Measurements from ENCODE around the gene DIPK1A.

DIPK1A gene

DNA sequence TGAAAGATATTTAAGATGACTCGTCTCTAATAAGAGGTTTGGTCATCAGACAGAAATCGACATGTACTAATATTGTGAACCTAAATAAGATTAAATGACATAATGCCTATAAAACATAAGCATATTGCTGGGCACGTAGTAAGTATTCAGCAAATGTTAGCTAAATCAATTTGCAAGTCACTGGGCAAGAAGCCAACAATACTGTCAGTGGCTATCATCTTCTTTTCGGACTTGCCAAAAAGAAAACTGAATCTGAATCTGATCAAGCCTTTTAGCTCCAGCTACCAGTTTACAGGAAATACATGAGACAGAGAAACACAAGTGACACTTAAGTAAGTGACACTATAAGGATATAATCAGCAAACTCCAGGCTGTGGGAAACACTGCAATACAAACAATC lies 83.5 kb downstream of the DIPK1A start:
- peak; percentile 40 for DNase-seq (ENCODE audit: low spot score)

DNA sequence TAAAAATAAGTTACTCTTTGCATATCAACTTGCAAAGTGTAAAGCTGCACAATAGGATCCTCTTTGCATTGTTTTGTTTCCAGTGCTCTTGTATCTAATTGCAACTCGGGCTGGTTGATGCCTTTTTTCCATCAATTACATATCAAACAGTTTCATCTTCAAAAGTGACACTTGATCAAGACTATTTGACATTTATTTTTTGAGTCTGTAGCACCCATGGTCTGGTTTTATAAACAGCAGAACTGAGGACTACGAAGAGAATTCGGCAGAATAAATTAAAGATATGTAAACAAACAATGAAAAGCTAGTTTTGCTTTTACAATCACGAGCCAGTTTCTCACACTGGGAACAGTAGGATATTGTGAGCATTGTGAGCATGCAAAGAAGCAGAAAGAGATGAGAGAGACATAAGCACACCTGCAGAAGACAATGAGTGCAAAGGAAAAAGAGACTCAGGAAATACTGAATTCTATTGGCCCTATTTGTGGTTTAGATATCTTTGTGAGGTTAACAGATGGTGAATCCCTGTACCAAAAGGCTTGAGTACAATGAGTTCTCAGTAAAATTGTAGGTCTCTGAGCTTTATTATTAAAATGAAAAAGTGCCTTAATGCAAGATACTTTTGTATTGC lies 84.1 kb downstream of the DIPK1A start:
- peak; percentile 9 for DNase-seq (ENCODE audit: low spot score)

DNA sequence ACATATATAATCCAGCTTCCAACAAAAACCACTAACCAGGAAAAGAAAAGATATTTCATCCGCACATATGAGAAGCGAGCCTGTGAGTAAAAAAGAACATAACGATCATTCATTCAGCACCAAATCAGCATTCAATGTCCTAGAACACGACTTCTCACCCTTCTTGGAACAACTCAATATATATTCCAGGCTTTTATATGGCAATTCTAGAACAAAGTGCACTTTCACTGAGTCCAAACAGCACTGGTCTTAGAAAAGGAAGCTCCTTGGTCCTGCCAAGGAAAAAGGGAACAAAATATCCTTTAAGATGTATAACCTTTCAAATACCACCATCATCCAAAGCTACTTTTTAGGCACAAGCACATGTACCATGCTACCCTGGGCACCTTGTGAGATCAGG lies 84.9 kb downstream of the DIPK1A start:
- DNase-seq (ENCODE audit: low spot score), result no peak

DNA sequence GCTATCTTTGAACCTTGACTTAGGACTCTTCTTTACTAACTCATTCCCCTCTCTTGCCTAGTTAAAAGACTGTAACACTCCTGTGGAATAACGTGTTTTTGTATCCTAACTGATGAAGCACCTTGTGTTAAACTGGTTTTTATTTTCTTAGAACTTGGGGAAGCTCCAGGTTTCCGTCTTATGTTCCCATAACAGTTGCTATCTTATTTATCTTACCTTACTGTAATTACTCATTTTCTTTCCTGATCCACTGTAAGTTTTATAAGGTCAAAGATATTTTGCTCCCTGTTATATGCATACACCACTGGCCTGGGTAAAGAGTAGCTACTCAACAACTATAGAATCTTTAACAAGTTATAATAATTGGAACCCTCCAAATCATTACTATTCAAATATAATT lies 86.3 kb downstream of the DIPK1A start:
- DNase-seq (ENCODE audit: low spot score), result no peak

DNA sequence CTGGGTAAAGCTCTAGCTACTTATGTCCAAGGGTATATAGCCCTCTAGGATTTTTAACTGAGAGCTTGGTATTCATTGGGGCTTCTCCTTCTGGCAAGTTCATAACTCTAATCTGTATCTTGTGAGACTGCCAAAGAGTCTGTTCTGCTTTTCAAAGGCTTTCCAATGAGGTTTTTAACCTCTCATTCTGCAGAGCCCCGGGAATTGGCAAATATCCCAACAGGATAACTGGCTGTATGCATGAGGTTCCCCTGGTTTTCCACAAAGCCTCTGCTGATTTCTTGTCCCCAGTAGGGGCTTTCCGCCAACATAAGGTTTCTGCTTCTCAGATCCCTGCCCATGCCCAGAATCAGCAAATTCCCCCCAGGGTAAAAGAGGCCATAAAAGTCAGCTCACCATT lies 88.5 kb downstream of the DIPK1A start:
- DNase-seq (ENCODE audit: low spot score), result no peak

DNA sequence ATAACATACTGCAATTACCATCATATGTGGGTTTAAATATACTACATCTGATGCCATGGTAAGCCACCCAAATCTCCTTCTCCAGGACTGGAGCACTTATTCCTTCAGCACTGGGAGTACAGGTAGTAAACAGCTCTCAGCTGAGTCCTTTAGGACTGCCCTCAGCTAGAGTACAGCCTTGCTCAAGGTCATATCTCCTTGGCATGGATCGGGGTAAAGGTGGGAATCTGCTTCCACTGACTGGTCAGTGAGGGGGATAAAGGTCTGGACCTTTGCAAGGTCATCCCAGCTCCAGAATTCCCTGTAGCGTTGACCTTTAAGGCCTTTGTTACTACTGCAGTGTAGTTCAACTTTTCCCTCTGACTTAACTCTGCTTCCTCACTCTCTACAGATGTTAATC lies 90.7 kb downstream of the DIPK1A start:
- DNase-seq (ENCODE audit: low spot score), result no peak

DNA sequence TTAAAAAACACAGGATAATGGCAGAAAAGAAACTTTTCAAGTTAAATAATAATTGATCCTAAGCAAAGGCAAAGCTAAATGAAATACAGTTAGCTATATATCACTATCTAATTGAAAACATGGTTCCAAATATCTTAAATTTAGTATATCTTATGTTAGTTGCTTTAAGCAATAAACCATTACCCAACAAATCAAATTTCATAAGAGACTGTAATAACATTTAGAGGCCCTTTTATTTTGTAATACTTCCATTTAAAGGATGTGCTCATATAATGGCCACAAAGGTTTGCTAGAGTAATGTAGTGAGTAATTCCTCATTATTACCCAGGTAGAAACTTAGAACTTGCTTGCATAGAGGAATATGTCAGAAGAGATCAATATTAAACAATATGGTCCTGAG lies 97.1 kb downstream of the DIPK1A start:
- no peak for DNase-seq (ENCODE audit: low spot score)

DNA sequence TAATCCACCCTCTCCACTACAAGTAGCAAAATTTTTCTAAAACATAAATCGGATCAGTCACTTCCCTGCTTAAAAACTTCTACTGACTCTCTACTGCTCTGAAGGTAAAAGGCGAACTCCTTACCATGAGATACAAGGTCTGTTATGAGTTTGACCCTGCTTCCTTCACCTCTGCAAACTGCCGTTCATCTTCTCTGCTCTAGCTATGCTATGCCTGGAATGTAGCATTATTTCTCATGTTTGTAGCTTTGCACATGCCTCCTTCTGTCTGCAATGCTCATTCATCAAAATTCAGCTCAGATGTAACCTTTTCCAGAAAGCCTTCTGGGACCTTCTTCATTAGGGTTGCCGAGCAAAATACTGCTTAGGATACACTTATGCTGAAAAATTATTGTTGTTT lies 98.7 kb downstream of the DIPK1A start:
- no peak for DNase-seq (ENCODE audit: low spot score)

DNA sequence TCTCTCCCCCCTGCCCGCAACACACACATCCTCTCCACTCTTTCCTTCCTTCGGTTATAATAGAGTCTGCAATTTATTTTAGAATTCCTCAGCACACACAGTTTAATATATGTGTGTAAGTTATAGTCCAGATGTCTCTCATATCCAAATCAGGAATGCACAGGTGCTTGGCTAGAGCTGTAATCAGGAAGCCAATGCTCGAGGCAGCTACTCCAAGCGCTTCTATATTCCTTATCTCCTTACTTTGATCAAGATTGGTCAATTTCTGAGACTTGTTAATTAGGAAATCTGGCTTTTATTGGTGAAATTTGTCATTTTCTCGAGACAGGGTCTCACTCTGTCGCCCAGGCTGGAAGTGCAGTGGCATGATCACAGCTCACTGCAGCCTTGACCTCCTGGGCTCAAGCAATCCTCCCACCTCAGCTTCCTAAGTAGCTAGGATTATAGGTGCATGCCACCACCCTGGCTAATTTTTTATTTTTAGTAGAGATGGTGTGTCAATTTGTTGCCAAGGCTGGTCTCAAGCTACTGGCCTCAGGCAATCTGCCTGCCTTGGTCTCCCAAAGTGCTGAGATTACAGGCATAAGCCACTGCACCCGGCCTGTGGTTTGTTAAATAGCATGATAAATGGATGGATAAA lies 101.7 kb downstream of the DIPK1A start:
- DNase-seq (ENCODE audit: low spot score), result no peak

DNA sequence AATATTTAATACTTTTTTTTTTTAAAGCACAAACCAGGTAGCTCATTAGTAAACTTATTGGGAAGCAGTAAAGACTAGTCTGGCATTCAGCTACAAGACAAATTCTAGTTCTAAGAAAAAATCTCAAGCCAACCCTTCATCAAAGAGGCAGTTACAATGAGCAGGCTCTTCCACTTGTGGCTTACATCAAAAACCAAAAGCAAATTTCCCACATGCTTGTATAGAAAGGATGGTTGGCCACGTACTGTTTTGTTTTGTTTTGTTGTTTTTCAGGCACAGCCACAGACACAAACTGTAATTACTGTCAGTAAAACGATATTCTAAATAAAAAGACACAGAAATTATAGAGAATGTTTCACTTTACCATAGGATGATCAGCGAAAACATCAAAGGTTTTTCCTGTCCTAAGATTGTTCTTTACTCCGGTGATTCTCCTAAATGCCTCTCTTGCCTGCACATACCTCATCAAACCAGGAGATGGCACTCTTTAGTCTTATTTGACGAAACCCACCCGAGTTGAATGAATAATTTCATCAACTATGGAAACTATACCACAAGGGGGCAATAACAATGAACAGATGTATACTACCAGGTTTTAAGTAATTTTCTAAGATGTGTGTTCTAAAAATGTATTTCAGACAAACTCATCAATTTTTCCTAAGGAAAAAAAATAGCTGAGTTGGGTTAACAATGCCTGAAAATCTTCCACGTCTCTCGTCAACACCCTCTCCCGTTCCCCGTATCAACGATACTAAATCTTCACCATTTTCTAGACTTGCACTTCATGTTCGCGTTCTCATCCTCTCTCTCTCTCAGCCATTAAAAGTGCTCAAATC lies 102.5 kb downstream of the DIPK1A start:
- peak; percentile 77 for DNase-seq (ENCODE audit: low spot score)

DNA sequence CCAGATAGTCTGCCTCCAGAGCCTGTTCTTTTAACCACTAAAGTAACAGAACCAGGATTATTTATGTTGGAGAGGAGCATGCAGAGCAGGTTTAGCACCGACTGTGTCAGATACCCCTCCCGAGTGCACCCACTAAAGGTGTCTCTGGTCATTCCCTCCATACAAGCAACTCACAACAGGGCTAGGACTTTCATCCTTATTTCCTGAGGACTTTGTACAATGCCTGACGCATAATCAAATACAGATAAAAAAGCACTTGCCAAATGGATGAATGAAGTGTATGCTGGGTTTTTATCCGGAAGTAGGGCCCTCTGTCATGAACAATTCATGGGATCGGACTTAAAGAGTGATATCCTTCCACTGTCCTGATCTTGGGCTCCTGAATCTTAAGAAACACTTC lies 103.4 kb downstream of the DIPK1A start:
- DNase-seq (ENCODE audit: low spot score), result no peak

DNA sequence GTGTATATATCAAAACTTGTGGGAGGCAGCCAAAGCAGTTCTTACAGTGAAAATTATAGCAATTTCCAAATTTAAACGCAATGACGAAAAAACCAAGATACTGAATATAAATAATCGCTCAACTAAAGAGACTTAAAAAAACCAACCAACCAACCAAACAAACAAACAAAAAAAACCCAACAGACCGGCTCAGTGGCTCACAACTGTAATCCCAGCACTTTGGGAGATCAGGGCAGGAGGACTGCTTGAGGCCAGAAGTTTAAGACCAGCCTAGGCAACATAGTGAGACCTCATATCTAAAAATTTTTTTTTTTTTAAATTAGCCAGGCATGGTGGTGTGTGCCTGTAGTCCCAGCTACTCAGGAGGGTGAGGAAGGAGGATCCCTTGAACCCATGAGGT lies 106.0 kb downstream of the DIPK1A start:
- DNase-seq (ENCODE audit: low spot score), result no peak

DNA sequence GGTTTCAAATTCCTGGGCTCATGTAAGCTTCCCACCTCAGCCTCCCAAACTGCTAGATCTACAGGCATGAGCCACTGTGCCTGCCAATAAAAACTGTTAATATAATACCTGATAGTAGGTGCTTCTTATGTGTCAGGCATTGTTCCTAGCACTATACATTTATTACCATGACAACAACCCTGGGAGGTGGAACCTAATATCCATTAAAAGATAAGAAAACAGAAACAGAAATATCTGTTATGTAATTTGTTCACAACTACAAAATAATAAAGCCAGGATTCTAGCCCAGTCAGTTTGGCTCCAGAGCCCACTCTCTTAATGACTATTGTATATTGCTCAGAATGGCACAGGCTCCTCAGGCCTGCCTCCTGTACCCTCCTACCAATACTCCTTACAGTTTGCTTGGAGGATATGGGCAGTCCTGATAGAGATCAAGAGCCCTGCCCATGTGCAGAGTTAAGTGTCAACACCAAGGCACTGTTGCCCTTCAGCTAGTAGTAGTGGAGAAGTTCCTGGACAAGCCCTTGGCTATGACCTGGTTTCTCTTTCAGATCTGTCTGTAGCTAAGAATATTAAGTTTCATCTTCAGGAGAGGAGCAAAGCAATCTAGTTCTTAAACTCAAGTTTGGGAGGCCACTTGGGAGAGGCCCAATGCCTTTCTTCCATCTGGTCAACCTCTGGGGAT lies 107.0 kb downstream of the DIPK1A start:
- DNase-seq (ENCODE audit: low spot score), result no peak

DNA sequence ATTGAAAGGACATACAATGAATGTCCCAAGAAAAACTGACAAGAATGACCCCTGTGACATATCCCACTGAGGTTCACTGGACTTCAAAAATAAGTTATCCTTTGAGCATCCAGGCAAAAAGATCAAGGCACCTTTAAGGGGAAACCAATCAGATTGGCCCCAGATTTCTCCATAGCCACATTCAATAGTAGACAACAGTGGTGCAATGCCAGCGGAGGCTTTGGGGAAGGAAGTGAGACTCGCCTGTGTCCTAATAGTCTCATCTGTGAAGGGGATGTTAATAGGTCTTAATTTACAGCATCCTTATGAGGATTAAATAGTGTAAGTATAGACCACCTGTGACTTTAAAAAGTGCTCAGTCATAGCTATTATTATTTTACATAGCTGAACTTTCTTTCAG lies 108.0 kb downstream of the DIPK1A start:
- DNase-seq (ENCODE audit: low spot score), result no peak

DNA sequence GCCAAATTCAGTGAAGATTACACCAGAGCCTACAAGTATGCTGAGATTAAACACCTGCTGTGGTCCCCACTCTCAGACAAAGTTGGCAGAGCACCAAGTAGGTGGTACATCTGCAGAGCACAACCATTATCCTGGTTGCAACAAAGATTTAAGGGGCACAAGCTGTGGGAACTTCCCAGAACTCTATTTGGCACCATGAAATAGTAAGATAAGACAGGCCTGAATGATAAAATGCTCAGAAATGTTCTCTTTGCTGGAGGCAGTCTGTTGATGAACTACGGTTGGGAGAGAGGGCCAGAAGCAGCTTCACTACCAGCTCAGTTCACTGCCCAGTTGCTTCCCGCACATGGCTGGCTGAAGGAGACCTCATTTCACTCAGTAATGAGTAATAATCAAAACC lies 109.5 kb downstream of the DIPK1A start:
- no peak for DNase-seq (ENCODE audit: low spot score)

DNA sequence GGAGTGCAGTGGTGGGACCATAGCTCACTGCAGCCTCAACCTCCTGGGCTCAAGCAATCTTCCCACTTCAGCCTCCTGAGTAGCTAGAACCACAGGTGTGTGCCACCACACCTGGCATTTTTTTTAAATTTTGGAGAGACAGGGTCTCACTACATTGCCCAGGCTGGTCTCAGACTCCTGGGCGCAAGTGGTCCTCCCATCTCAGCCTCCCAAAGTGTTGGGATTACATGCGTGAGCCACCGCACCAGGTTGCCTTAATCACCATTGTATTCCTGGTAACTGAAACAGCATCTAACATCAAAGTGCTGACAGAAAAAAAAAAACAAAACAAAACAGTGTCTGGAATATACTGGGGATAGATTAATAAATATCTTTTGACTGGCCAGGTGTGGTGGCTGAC lies 111.2 kb downstream of the DIPK1A start:
- no peak for DNase-seq (ENCODE audit: low spot score)

DNA sequence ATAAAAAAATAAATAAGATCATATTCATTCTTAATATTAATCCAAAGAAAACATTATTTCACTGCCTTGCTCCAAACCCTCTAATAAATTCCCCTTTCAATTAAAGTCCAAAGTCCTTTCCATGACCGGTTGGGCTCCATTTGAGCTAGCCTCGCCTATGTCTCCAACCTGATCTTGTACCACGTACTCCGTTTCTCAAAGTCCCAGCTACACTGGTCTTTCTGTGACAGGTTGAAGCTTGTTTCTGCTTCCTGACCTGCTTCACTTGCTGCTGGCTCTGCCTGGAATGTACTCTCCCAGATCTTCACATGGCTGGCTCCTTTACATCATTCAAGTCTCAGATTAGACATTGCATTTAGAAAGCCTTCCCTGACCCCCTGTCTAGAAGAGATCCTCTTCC lies 113.1 kb downstream of the DIPK1A start:
- DNase-seq (ENCODE audit: low spot score), result no peak

DNA sequence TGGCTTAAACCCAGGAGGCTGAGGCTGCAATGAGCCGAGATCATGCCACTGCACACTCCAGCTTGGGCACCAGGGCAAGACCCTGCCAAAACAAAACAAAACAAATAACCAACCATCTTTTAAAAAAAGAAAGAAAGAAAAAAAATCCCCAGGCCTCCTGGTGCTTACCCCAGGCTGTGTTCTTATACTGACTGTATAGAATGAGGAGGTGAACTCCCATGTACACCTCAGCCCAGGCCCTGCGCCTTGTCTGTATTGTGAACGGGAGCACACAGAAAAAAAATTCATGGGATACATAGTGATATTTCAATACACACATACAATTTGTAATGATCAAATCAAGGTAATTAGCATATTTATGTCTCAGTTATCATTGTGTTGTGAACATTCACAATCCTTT lies 115.4 kb downstream of the DIPK1A start:
- no peak for DNase-seq (ENCODE audit: low spot score)

DNA sequence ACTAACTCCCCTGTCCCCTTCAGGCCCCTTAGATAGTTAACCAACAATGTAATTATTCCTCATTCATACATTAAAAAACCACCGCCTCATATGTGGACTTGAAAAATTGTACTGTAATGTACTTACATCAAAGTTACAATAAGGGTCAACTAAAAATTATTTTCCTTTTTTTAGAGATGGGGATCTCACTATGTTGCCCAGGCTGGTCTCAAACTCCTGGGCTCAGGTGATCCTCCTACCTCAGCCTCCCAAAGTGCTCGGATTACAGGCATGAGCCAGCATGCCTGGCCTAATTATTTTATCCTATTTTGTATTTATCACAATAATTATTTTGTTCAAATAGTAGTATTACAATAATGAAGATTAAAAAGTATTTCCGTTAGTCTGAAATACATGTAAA lies 116.8 kb downstream of the DIPK1A start:
- no peak for DNase-seq (ENCODE audit: low spot score)

DNA sequence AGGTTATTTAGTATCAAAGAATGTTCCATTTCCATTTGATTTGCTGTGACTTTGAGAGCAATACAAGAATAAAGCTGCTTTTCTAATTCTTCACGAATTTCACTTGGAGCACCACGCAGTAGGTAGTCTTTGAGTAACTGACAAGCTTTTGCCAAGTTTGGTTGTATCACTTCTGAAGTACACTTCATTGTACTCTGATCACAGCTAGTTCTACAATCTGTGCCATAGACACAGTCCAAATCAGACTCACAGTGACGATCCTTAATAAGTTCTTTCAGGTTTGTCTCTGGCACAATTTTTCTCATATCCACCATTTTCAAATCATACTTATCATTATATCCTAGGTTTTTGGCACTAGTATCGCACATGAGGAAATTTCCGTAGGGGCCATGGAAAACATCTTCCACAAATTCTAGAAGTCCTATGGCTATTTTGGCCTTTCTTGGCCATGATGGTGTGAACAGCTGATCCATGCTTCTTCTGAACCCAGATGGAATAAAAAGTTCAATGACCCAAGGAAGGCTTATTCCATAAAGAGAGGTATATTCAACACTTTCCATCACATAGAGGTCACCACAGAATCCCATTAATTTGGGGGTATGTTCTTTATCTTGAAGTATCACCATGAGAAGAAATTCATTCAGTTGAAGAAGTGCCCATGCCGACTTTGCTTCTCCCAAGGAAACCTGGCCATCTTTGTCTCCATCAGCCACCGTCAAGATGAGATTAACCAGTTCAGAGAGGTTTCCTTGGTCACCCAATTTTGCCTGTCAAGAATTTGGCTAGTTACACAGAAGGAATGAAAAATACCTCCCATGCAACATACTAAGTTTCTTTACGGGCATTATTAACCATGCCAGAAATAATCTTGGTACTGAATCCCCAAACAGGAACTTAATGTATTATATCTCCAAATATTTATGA lies 117.6 kb downstream of the DIPK1A start:
- no peak for DNase-seq (ENCODE audit: low spot score)

DNA sequence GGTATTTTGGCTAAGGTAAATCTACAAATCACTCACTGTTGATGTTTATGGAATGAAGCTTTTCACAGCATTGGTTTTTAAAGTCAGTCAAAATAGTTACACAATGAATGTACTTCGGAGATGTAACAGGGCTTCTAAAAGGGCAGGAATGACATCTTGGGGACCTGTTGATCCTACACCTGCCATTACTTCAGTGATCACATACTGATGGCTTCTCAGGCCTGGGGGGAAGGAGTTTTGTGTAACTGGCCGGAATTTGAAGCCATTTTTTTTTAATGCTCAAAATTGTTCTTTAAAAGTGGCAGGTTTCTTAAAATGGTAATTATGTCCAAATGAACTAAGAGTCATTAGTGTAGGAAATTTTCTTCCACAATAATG lies 118.2 kb downstream of the DIPK1A start:
- DNase-seq (ENCODE audit: low spot score), result no peak

All from SK-N-DZ (cell line).